GM18858 (cell line): ENCODE results near the gene DTNBP1.

ENCODE experiments used
- ATAC-seq: cut with Tn5 transposase; IDR thresholded peaks from one replicate; pipeline ENCODE4 v1.9.1; 2021; ENCODE audit not compliant: unreplicated experiment

The DTNBP1 gene

DNA sequence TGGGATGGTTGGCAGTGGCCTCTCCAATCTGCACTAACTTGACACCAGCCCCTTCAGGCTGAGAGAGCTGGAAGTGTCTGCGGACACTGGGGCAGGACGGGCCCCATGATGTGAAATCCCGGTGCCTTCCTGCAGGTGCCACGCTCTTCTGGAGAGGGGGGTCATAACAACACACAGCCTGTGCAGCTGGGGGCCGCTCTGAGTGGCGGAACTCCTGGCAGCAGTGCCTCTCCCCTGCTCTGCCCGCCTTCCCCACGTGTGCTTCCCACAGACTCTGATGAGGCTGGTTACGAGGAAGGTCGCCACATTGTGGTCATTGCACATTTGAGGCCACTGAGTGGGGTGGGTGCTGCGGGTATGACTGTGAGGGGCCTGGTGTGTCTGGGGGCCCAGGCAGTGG, 145.2 kb downstream of the DTNBP1 start:
- no peak for ATAC-seq

DNA sequence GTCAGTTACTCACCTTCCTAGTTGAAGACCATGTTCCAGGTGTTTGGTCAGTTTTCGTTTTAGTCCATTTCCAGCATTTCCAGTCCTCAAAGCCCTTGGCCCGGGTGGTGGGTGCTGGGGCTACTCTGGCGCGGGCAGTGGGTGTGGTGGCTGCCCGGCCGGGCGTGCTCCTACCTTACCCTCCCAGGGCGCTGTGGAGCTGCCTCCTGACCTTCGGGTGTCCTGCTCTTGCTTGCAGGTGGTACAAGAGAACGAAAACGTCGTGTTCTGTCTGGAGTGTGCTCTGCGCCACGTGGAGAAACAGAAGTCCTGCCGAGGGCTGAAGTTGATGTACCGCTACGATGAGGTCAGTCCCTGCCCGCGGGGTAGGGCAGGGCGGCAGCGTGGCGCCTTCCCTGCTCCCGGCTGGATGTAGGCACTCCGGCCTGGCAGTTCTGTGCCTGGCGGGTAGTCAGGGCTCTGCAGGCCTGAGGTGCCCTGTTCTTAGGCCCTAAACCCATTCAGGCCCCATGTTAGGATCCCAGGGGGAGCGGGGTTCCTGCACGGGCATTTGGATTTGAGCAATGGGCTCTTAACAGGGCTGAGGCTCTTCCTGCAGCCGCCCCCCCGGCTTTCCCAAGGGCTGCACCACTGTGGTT, 145.8 kb downstream of the DTNBP1 start:
- ATAC-seq = no peak

DNA sequence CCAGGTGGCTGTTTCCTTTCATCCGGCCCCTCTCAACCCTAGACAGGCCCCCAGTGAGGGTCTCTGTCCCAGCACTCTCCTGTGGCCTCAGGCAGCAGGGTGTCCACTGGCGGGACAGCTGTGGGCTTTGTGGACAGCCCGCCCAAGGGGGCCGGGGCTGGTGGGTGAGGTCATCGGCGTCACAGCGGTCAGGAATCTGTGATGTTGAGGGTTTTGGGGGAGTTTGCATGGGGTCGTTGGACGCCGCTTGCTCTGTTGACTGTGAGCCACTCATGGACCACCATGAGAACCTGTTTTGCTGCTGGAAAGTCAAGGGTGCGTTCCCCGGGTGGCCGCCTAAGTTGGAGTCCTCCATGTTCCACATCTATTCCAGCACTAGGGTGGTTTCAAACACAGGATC, 146.4 kb downstream of the DTNBP1 start:
- no peak for ATAC-seq

GRCh38 chr6:15515660-15516375, 147.0 kb downstream of the DTNBP1 start:
- no peak for ATAC-seq

DNA sequence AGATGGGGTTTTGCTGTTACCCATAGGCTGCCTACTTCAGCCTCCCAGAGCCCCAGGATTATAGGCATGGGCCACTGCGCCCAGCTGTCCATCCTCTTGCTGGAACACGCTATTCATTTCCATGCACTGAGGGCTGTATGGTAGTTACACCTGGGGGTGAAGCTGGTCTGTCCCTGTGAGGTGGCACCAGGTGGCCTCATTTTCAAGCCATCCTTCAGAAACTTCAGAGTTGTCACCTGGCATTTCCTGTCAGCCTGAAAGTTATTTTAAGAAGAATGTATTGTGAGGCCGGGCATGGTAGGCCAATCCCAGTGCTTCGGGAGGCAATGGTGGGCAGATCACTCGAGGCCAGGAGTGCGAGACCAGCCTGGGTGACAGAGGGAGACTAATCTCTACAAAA, 147.6 kb downstream of the DTNBP1 start:
- no peak for ATAC-seq

- no peak for ATAC-seq
Observed at GRCh38 chr6:15513801-15514711, 148.8 kb downstream of the DTNBP1 start.

DNA sequence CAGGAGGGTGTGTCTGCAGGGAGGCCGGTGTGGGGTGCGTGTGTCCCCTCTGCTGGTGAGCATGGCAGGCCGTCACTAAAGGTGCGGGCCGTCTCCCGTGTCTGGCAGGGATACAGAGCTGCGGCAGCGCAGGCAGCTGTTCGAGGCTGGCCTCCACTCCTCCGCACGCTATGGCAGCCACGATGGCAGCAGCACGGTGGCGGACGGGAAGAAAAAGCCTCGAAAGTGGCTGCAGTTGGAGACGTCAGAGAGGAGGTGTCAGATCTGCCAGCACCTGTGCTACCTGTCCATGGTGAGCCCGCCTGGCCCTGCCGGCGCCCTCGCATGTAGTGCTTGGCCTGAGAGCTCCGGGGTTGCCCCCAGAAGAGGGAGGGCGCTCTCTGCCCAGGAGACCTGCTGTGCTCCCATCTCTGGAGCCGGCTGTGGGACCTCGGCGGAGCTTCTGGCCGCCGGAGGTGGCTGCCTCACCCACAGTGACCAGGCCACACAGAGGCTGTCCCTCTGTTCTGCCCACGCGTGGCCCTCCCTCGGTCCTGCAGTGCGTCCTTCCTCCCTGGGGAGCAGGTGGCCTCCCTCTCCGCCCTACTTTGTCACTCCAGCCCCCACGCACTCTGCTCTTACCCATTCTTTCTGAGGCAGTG, 149.6 kb downstream of the DTNBP1 start:
- ATAC-seq = no peak

DNA sequence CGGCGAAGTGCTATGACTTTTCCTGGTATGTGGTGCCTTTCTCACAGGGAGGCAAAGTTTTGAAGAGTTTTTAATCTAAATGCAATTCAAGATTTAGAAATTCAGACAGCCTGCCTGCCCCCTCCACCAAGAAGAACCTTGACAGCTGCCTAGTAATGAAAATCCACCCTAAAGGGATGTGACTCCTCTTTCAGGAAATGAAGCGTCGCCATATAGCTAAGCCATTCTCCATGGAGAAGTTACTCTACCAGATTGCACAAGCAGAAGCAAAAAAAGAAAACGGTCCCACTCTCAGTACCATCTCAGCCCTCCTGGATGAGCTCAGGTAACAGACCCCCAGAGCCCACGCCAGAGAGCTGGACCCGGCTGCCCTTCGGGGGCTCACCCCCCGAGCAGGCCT, 150.1 kb downstream of the DTNBP1 start:
- ATAC-seq = no peak

- no peak for ATAC-seq
Observed at GRCh38 chr6:15512126-15512525, 150.7 kb downstream of the DTNBP1 start.

DNA sequence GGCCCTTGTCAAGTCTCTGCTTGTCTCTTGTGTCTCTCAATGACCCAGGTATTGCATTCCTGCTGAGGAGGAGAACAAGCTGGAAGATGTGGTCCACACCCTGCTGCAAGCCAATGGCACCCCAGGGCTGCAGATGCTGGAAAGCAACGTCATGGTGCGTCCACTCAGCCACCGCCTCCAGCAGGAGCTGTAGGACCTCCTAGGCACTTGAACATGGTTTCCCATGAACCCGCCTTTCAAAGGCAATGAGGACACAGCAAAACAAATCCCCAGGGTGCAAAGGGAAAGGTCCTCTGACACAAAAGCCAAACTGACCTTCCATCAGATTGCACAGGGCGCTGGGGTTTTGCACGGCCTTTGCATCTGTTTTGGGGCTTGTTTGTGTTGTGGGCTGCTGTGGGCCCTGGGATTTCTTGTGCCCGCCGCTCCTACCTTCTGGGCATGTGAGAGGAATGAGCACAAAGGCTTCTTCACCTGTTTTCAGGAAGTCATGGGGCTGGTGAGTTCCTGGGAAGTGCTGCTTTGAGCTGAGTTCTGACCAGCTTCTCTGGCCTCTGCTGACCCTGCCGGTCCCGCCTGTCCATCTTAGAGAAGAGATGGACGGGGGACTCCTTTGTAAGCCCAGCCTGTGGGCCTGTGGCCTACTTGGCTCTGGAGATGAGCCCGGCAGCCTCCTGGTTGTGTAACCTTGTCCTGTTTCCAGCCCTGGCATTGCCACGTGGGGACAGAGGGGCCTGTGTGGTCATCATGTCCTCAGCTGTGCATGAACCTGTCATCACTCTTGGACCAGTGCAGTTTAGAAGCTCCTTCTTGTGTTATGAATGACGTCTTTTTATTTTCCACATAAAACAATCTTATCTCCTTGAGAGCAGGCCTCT, 151.3 kb downstream of the DTNBP1 start:
- no peak for ATAC-seq

DNA sequence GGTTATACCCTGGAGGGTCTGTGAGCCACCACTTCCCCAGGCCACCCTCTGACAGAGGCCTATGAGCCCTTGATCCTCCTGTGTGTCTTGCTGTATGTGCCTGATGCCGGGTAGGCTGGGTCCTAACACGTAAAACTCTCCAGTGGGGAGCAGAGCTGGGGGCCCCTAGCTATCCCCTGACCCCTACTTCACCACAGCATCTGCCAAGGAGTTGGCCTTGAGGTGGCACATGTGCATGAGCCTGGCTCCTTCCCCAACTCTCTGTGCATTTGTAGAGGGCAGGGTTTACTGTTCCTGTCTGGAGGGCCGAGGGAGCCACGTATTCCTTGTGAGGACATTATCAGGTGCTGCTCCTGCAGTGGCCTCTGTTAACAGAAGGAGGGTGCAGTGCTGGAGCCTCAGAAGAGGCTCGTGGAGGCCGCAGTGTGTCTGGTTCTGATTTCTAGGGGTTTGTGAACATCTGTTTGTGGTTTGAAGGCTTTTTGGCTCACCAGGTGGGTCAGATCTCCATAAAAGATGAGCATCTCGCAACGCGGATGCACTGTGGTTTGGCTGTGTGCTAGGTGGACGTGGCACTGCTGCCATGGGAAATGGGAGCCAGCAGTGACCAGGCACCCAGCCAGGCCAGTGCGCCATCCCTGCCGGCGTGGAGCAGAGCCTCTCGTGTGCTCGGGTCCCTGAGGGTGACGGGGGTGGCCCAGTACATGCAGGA, 152.1 kb downstream of the DTNBP1 start:
- ATAC-seq = no peak

DNA sequence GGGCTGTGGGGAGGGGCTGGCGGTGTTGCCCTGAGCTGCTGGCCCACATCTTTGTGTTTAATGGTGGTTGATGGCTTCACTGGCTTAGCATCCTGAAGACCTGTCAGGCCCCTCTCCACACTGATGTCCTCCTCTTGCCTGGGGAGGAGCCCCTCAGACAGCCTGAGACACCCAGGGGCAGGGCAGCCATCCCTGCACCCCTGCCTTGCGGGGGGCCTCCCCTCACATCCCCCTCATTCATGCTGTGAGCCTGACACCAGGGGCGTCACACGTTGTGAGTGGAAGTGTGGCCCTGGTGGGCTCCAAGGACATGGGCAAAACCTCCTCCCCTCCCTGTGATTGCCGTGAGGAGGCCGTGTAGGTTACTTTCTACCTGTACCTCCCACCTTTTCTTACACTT, 152.7 kb downstream of the DTNBP1 start:
- no peak for ATAC-seq

- ATAC-seq = no peak
Observed at GRCh38 chr6:15509335-15509933, 153.4 kb downstream of the DTNBP1 start.

GRCh38 chr6:15508931-15509330, 153.9 kb downstream of the DTNBP1 start:
- ATAC-seq = no peak

GRCh38 chr6:15508441-15508871, 154.4 kb downstream of the DTNBP1 start:
- ATAC-seq = no peak

- no peak for ATAC-seq
Observed at GRCh38 chr6:15507746-15508145, 155.1 kb downstream of the DTNBP1 start.

GRCh38 chr6:15507221-15507620, 155.6 kb downstream of the DTNBP1 start:
- ATAC-seq = no peak

- no peak for ATAC-seq
Observed at GRCh38 chr6:15506066-15506465, 156.8 kb downstream of the DTNBP1 start.

- no peak for ATAC-seq
Observed at GRCh38 chr6:15505463-15505918, 157.3 kb downstream of the DTNBP1 start.
